ENCODE data around the gene PRG2.

The PRG2 gene

GRCh38 chr11:57395905-57396623 lies 5.6 kb upstream of the PRG2 start:
- no peak for DNase-seq (ENCODE audit: low spot score)

- no peak for DNase-seq (ENCODE audit: low spot score)
These were observed 3.9 kb upstream of the PRG2 start for GRCh38 chr11:57394203-57394965.

- no peak for DNase-seq (ENCODE audit: low spot score)
These were observed 2.3 kb upstream of the PRG2 start for GRCh38 chr11:57392763-57393105.

GRCh38 chr11:57392066-57392762 lies 1.8 kb upstream of the PRG2 start:
- DNase-seq (ENCODE audit: low spot score), result no peak

GRCh38 chr11:57391539-57391938 lies 1.1 kb upstream of the PRG2 start:
- no peak for DNase-seq (ENCODE audit: low spot score)

- DNase-seq (ENCODE audit: low spot score), result no peak
These were observed 661 bp upstream of the PRG2 start for GRCh38 chr11:57391111-57391510.

- DNase-seq (ENCODE audit: low spot score), result no peak
These were observed 3.0 kb downstream of the PRG2 start for GRCh38 chr11:57387289-57388030.

- no peak for DNase-seq (ENCODE audit: low spot score)
These were observed 4.1 kb downstream of the PRG2 start for GRCh38 chr11:57386178-57386940.

GRCh38 chr11:57380975-57381374 lies 9.5 kb downstream of the PRG2 start, which contains the start of gene PRG3:
Gene PRG3, minus strand, starts transcription at chr11:57381150. Its CDS starts 442 bp downstream, at chr11:57380708.
- no peak for DNase-seq (ENCODE audit: low spot score)

- DNase-seq (ENCODE audit: low spot score), result peak; percentile 41
These were observed 10.7 kb downstream of the PRG2 start for GRCh38 chr11:57379732-57380131.

GRCh38 chr11:57378186-57378585 lies 12.3 kb downstream of the PRG2 start:
- peak; percentile 57 for DNase-seq (ENCODE audit: low spot score)

- DNase-seq (ENCODE audit: low spot score), result no peak
These were observed 13.3 kb downstream of the PRG2 start for GRCh38 chr11:57377107-57377506.

- DNase-seq (ENCODE audit: low spot score), result no peak
These were observed 14.1 kb downstream of the PRG2 start for GRCh38 chr11:57376095-57377090.

GRCh38 chr11:57375490-57375889 lies 15.0 kb downstream of the PRG2 start:
- DNase-seq (ENCODE audit: low spot score), result no peak

- DNase-seq (ENCODE audit: low spot score), result no peak
These were observed 15.5 kb downstream of the PRG2 start for GRCh38 chr11:57374966-57375365.

GRCh38 chr11:57373146-57373545 lies 17.3 kb downstream of the PRG2 start:
- DNase-seq (ENCODE audit: low spot score), result no peak

GRCh38 chr11:57370941-57371340 lies 19.5 kb downstream of the PRG2 start:
- DNase-seq (ENCODE audit: low spot score), result no peak

GRCh38 chr11:57370251-57370650 lies 20.2 kb downstream of the PRG2 start:
- DNase-seq (ENCODE audit: low spot score), result peak; percentile 9

- no peak for DNase-seq (ENCODE audit: low spot score)
These were observed 21.6 kb downstream of the PRG2 start for GRCh38 chr11:57368845-57369232.

Measured in kidney tubule cell (primary cell).